HL-60 (cell line): Measurements from ENCODE around the gene ADIRF.

Source experiments
- CTCF ChIP-seq: IDR thresholded peaks from one replicate; pipeline ENCODE4 v1.5.1; 2011; ENCODE audit warnings: low read length, control low read depth, inconsistent platforms; ENCODE audit not compliant: insufficient read depth
- POLR2AphosphoS5 ChIP-seq: IDR thresholded peaks from 2 replicates; pipeline ENCODE4 v1.6.1; 2012; ENCODE audit warnings: low read depth
- REST ChIP-seq: IDR thresholded peaks from 2 replicates; pipeline ENCODE4 v1.6.1; 2012; ENCODE audit warnings: low read depth; ENCODE audit not compliant: insufficient replicate concordance

GRCh38 chr10:86964847-86965190 is 3.5 kb upstream of the ADIRF start:
- TF ChIP-seq CTCF (no peak), POLR2AphosphoS5 (no peak), REST (no peak)
